Bladder microvascular endothelial cell (primary cell): ENCODE data around the gene OLFML2B. TPM values are rescaled to one million over a fixed set of nuclear protein-coding genes. Genes with fewer than 3 reads are reported as not detected.

Source experiments
- total RNA-seq: library from RNA; depleted of rRNA; stranded (reverse); fragments of >200 nt; gene quantifications from 2 replicates; pipeline ENCODE4 v1.2.3, GENCODE V29; 2014

Gene OLFML2B
- total RNA-seq, result under 0.01 and 0.13 TPM in 2 replicates

DNA sequence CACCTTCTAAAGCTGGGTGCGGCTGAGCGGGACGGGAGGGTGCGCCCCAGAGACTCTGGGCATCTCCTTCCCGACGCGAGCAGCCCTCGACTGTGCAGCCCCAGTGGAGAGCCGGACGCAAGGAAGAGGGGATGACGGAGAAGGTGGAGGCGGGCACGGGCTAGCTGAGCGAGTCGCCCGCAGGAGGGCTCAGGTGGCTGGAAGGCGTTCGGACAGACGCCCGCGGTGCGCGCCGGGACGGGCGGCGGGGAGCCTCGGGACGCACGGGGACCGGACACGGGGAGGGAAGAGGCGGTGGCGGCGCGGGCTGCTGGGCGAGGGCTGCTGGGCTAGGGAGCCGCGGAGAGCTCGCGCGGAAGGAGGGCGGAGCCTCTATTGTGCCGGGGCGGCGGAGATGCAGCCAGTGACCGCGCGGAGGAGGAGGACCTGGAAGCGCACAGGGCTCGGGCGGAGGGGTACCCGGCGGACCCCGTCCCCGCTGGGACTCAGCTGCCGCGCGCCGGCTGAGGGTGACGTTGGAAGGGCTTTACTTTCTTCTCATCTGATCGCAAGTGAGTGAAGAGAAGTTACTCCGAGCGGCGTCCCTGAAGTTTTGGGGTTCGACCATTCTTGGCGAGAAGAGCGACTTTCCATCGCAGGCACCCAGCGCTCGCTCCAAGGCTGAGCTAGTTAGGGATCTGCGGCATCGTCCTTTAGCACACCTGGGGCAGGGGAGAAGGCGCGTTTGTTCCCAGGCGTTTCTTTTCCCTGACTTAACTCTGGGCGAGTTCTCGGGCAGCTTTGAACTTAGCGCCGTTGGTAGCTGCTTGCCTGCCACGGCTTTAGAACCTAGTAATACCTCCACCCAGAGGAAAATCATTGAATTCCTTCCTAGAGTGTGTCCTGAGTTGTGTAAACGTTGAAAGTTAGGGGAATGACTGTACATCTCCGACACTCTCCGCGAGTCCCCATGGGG, at the start of gene OLFML2B:
TSS of gene OLFML2B (minus strand) at position 323 of the 955 bp plus-strand sequence. CDS start 439 bp downstream, outside the sequence.

DNA sequence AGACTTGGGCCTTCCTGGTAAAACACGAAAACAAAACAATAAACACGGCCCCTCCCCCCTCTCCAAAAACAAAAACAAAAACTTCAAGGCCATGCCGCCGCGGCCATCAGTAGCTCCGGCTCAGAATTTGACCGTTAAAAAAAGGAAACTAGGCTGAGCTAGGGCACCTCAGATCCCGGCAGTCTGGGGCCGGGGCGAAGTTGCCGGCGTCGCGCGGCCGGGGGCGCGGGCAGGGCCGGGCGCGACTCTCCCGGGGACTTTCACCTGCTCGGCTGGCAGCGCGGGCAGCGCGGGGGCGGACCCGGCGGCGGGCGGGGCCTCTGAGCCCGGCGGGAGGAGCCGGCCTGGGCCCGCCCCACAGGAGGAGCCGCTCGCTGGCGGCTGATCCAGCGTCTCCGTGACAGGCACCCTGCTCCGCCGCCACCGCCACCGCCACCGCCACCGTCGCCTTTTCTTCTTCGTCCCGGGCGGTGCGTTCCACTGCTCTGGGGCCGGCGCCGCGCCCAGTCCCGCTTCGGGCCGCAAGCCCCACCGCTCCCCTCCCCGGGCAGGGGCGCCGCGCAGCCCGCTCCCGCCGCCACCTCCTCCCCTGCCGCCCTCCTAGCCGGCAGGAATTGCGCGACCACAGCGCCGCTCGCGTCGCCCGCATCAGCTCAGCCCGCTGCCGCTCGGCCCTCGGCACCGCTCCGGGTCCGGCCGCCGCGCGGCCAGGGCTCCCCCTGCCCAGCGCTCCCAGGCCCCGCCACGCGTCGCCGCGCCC, 45.8 kb upstream of the OLFML2B start, which contains the start of gene NOS1AP:
TSS of gene NOS1AP (plus strand) at position 358 of the 760 bp plus-strand sequence. CDS start 487 bp downstream, outside the sequence.

Other genes with a start within 250 kb of the OLFML2B start
- gene NOS1AP, start 45.8 kb upstream of the OLFML2B start, total RNA-seq, result 0.16 and 0.44 TPM in 2 replicates